ENCODE results near the gene MPRIP.

The MPRIP gene

DNA sequence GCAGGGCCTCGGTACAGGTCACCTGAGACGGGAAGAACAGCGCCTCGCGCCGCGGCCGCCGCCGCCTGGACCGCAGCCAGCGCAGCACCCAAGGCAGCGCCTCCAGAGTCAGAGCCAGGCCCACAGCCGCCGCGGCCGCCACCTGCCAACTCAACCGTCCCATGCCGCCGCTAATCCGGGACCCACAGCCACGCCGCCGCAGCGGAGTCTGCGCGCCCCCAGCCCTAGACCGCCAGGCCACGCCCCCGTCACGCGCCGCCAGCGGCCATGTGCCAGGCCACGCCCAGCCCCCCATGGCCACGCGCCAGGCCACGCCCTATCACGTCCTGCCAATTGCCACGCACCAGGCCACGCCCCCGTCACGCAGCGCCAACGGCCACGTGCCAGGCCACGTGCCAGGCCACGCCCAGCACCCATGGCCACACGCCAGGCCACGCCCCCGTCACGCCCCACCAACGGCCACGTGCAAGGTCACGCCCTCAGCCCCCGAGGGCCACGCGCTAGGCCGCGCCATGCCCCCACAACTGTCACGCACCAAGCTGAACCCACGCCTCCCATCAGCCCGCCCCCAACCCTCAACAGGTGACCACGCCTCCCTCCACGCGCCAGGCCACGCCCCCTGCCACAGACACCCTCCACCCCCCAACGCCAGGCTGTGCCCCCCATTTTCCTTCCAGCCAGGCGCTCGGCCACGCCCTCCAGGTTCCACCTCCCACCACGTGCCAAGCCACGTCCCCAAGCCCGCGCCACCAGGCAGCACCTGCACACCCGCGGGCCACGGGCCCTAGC lies 164.1 kb downstream of the MPRIP start, which contains the start of gene PLD6:
Gene PLD6, minus strand, starts transcription at position 210 of the 789 bp plus-strand sequence. Its CDS starts 47 bp downstream, at position 163.
- DNase-seq (ENCODE audit: low read depth), result peak; percentile 90

GRCh38 chr17:17206913-17207335 lies 164.7 kb downstream of the MPRIP start:
- no peak for DNase-seq (ENCODE audit: low read depth)

DNA sequence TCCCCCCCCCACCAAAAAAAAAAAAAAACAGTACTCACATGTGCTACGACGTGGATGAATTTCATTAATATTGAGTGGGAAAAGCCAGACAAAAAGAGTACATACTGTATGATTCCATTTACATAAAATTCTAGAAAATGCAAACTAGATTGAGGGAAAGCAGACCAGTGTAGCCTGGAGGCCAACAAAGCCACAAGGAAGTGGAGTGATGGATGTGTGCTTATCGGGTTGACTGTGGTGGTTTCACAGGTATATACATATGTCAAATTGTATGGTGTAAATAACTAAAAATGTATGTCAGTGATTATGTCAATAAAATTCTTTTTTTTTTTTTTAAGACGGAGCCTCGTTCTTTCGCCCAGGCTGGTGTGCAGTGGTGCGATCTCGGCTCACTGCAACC lies 165.7 kb downstream of the MPRIP start:
- DNase-seq (ENCODE audit: low read depth), result no peak

DNA sequence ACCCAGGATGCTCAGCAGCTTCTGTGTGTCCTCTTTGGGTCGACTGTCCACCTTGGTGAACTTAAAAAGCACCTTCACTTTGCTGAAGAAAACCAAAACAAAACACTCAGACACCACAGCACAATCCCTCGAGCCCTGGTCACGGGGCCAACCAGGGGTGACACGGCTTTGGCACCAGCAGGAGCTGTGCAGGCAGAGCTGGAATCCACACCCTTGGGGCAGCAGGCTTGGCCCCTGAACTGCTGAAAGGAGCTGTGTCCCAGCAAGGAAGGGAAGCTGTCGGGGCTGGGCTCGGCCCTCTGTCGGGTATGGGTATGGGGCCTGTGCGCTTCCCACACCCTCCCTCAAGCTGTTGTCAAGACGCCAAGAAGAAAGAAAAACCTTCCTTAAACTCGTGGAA lies 171.5 kb downstream of the MPRIP start:
- no peak for DNase-seq (ENCODE audit: low read depth)

DNA sequence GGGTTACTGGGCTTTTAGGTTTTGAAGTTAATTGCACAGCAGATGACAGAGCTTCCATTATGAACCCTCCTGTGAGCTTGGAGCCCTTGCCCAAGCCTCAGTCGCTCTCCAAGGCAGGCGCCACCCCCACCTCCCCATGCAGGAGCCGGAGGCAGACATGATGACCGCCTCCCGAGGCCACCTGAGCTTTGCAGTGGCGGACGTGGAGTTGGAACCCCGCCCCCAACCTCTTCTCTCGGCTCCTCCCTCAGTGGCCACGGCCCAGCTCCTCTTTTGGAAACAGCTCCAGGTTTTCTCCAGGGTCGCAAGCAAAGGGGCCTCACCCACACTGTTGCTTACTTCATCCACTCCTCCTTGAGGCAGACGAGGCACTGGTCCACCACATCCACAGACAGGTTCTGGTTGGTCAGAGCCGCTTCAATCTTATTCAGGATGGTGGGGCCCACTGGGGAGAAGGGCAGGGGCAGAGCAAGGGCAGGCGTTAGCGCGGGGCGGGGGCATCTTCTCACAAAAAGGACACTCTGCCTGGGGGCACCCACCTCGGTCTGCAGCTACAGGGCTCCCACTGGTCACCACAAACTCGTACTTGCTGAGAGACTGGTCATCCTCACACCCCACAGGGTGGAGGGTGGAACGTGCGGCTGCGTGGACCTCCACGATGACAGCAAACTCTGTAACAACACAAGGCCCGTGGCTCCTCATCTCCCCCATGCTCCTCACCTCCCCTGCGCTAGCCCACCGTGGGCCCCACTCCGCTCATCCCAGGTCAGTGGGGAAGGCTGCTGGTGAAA lies 172.6 kb downstream of the MPRIP start:
- DNase-seq (ENCODE audit: low read depth), result no peak

GRCh38 chr17:17215575-17215974 lies 173.3 kb downstream of the MPRIP start:
- DNase-seq (ENCODE audit: low read depth), result no peak

DNA sequence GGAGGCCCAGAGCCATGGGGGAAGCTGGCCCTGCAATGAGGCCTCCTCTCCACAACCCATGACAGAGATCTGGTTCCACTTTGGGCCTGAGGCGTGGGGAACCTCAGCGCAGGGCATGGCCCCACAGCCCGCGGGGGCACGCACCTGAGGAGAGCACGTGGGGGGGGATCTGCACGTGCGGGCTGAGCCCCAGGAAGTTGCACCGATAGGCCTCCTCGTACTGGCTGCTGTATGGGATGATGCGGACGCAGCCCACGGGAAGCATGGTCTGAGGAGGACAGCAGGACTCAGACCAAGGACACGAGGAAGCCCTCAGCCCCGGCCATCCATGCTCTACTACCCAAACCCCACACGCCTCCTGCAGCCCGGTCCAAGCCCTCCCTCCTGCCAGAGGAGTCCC lies 174.0 kb downstream of the MPRIP start:
- DNase-seq (ENCODE audit: low read depth), result no peak

GRCh38 chr17:17216776-17217175 lies 174.5 kb downstream of the MPRIP start:
- no peak for DNase-seq (ENCODE audit: low read depth)

DNA sequence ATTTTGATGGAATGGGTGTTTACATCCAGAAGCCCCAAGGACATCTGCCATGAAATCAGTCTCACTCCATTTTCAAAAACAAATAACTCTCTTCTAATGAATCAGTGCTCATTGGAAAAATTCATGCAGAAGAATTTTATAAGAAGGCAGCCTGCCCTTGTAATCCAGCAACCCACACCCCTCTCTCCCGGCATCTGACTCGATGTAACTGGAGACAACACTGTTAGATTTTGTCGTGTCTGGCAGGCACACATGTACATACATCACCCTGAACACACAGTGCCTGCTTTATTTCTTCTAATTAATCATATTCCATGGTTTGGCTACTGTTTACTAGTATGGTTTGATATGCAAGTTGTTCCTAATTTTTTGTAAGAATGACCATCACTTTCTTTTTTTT lies 175.7 kb downstream of the MPRIP start:
- no peak for DNase-seq (ENCODE audit: low read depth)

DNA sequence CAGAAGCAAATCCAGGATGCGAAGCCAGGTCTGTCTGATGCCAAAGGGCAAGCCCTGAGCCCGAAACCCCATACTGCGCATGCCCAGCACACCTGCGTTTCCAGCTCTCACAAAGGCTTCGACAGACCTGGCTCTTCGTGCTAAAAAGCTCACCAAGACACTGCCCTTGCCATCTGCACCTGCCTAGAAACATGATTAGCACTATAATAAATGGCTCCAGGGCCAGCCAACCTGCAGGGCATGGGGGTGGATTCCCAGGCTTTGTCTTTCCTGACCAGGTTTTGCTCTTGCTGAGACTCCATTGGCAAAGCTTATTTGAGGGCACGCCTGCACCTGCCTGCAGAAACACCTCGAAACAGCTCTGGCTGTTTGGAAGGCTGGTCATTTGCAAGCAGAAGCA lies 178.3 kb downstream of the MPRIP start:
- no peak for DNase-seq (ENCODE audit: low read depth)

- DNase-seq (ENCODE audit: low read depth), result no peak
Observed at GRCh38 chr17:17221329-17221728, 179.1 kb downstream of the MPRIP start.

GRCh38 chr17:17223736-17224135 lies 181.5 kb downstream of the MPRIP start:
- no peak for DNase-seq (ENCODE audit: low read depth)

DNA sequence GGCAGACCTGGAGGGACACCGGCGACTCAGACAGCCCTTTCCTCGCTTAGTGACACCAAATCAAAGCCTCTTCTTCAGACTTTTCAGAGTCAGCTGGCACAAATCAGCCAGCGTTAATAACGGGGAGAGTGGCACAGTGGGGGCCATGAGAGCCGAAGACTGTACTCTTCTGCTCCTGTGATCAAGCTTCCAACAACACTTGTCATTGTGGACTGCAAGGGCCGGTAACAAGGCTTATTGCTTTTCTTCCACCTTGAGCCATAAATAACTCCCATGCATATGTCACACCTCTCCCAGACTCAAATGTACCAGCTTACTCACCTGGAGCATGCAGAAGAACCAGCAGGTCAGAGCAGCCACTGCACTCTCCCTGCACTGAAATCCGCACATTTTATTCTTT lies 181.9 kb downstream of the MPRIP start:
- no peak for DNase-seq (ENCODE audit: low read depth)

DNA sequence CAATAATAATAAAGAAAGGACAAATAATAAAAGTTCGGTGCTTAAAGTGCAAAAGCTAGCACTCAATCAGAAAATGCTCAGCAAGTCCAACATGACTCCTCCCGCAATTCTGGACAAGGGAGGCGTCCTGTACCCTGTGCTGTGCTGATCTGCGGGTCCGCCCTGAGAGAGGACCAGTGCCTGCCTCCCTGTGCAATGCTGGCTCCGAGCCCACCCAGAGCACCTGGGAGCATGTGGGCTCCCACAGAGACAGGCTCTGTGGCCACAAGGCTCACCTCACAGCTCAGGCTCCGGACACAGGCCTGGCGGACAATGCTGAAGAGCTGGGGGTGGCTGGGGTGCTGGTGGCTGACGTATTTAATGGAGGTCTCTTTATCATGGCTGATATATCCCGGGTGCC lies 183.6 kb downstream of the MPRIP start:
- DNase-seq (ENCODE audit: low read depth), result no peak

GRCh38 chr17:17226451-17227265 lies 184.4 kb downstream of the MPRIP start:
- DNase-seq (ENCODE audit: low read depth), result no peak

DNA sequence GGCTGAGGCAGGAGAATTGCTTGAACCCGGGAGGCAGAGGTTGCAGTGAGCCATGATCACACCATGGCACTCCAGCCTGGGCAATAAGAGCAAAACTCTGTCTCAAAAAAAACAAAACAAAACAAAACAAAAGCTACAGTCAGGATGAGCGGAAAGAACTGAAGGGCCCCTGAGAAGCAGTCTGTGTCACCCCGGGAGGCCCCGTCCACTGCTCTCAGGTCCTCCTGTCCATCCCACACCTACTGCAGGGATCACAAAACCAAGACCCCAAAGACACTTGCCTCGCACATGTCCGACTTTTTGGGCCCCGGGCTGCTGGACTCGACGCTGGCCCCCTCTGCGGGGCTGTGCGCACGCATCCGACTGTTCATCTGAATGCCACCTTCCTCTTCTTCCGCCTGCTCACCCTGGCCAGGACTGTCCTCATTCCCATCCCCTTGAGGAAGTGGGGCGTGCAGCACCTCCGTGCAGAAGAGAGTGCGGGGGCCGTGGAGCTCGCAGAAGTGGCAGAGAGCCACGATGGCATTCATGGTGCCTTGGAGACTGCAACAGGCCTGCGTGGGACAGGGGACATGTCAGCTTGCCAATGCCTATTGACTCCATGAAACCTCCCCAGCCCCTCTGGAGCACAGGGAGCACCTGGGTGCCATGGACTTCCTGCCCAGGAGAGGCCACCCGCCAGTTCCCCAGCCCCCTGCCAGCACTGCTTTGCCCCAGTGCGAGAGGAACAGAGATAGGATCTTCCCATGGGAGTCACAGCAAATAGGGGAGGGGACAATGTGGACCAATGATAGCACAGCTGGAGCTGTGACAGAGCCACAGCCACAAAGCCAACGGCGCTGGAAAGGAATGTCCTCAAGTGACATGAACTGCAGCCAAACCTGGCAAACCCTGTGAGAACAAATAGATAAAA lies 185.6 kb downstream of the MPRIP start:
- DNase-seq (ENCODE audit: low read depth), result no peak

GRCh38 chr17:17228521-17229279 lies 186.4 kb downstream of the MPRIP start:
- no peak for DNase-seq (ENCODE audit: low read depth)

DNA sequence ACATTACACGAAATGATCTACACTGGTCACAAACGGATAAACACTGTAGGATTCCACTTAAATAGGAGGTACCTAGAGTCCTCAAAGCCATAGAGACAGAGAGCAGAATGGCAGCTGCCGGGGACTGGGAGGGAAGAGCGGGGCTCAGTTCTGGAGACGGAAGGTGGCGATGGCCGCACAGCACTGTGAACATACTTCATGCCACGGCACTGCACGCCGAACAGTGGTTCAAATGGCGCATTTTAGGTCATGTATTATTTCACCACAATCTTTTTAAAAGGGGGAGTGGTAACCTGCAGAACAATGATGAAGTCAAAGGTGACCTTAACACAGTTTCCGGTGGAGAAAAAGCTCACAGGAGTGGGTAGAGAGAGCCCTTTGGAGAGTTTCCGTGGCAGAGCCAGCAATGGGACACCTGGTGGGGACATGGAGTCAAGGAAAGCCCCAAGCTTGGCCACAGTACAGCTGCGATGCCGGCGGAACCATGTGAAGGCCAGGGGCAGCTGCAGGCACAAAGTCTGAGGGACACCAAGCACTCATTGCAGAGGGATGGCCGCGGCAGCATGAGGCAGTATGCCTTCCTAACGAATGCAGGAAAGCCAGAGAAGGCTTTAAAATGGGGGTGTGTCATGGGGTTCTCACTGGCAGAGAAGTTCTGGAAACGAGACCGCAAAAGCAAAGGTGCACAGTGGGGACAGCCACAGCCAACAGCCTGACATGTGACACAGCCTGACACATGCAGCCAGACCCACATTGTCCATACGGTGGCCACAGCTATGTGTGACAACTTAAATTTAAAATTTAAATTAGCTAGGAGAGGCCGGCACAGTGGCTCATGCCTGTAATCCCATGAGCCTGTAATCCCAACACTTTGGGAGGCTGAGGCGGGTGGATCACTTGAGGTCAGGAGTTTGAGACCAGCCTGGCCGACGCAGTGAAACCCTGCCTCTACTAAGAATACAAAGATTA lies 187.4 kb downstream of the MPRIP start:
- no peak for DNase-seq (ENCODE audit: low read depth)

DNA sequence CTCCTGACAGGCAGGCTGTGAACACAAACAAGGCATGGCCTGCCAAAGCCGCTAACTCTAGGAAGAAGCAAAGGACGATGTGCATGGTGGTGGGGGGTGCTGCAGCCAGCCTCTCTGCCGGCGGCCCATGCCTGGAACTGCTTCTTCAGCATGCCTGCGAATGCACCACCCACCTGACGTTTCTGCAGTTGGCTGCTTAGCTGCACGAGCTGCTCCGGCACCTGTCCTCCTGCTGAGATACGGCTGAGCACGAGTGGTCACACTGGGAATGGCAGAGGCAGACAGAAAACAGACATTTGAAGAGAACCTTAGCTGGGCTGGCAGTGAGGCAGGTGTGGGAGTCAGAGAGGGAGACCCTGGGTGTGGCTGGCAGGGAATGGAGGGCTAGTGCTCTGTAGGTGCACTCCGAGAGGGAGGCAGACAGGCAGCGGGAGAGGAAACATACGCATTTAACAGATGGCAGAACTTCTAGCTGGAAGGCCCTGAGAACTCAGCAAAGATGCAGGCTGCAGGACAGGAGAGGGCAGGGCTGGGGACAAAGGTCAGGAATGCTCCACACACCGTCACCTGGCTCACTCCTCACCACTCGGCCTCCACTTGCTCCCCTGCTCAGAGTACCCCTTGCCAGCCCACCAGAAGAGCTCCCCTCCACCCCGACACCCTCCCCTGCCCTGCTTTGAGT lies 189.5 kb downstream of the MPRIP start:
- no peak for DNase-seq (ENCODE audit: low read depth)
